Activated CD8-positive, alpha-beta memory T cell treated with anti-CD3 and anti-CD28 coated beads, Interleukin-2, amount 50 U/mL, for 1 hour (primary cell): Measurements from ENCODE around the gene AGAP1.

Source experiments
- DNase-seq: peaks from one replicate; pipeline ENCODE4 v3.0.0-alpha.2; 2020; ENCODE audit errors: extremely low read depth

Gene AGAP1

GRCh38 chr2:235569837-235570236 is 76.0 kb downstream of the AGAP1 start:
- DNase-seq: no peak

GRCh38 chr2:235570256-235570655 is 76.4 kb downstream of the AGAP1 start:
- DNase-seq: no peak

- DNase-seq: no peak
Measured at GRCh38 chr2:235570966-235571692, 77.3 kb downstream of the AGAP1 start.

- DNase-seq: no peak
Measured at GRCh38 chr2:235572592-235572991, 78.7 kb downstream of the AGAP1 start.

- DNase-seq: no peak
Measured at GRCh38 chr2:235573331-235574221, 79.7 kb downstream of the AGAP1 start.

- no peak for DNase-seq
Measured at GRCh38 chr2:235575431-235575830, 81.6 kb downstream of the AGAP1 start.

- no peak for DNase-seq
Measured at GRCh38 chr2:235575904-235576303, 82.1 kb downstream of the AGAP1 start.

- no peak for DNase-seq
Measured at GRCh38 chr2:235576337-235576910, 82.6 kb downstream of the AGAP1 start.

GRCh38 chr2:235577404-235578330 is 83.8 kb downstream of the AGAP1 start:
- no peak for DNase-seq

GRCh38 chr2:235579128-235579527 is 85.3 kb downstream of the AGAP1 start:
- no peak for DNase-seq

- no peak for DNase-seq
Measured at GRCh38 chr2:235580426-235581157, 86.7 kb downstream of the AGAP1 start.

- DNase-seq: no peak
Measured at GRCh38 chr2:235582081-235582686, 88.3 kb downstream of the AGAP1 start.

- no peak for DNase-seq
Measured at GRCh38 chr2:235582729-235583128, 88.9 kb downstream of the AGAP1 start.

GRCh38 chr2:235583144-235583543 is 89.3 kb downstream of the AGAP1 start:
- no peak for DNase-seq

GRCh38 chr2:235583925-235584637 is 90.2 kb downstream of the AGAP1 start:
- no peak for DNase-seq

GRCh38 chr2:235584638-235585007 is 90.8 kb downstream of the AGAP1 start:
- no peak for DNase-seq

GRCh38 chr2:235587202-235587601 is 93.4 kb downstream of the AGAP1 start:
- no peak for DNase-seq

GRCh38 chr2:235588750-235589149 is 94.9 kb downstream of the AGAP1 start:
- no peak for DNase-seq

- DNase-seq: no peak
Measured at GRCh38 chr2:235591231-235591730, 97.4 kb downstream of the AGAP1 start.

GRCh38 chr2:235591921-235592320 is 98.1 kb downstream of the AGAP1 start:
- no peak for DNase-seq
